Stimulated activated CD8-positive, alpha-beta memory T cell treated with anti-CD3 and anti-CD28 coated beads, Interleukin-2, amount 100 ng/mL, for 1 hour (primary cell): ENCODE results near the gene MTOR.

Source experiments
- DNase-seq, 2 donors: peaks; one replicate each; pipeline ENCODE4 v3.0.0-alpha.2; 2020; ENCODE audit warnings: low read depth in 2 of 2

The MTOR gene

GRCh38 chr1:11150326-11150725, 112.0 kb downstream of the MTOR start:
- DNase-seq, result no peak

GRCh38 chr1:11147197-11147770, 115.1 kb downstream of the MTOR start:
- DNase-seq, result no peak

- DNase-seq, result no peak
These were observed 116.6 kb downstream of the MTOR start for GRCh38 chr1:11145741-11146140.

- DNase-seq, result no peak
These were observed 117.6 kb downstream of the MTOR start for GRCh38 chr1:11144570-11145256.

GRCh38 chr1:11143907-11144306, 118.4 kb downstream of the MTOR start:
- no peak for DNase-seq

GRCh38 chr1:11143401-11143800, 119.0 kb downstream of the MTOR start:
- no peak for DNase-seq

- no peak for DNase-seq
These were observed 119.5 kb downstream of the MTOR start for GRCh38 chr1:11142618-11143391.

GRCh38 chr1:11138952-11139351, 123.4 kb downstream of the MTOR start:
- no peak for DNase-seq

GRCh38 chr1:11138029-11138428, 124.3 kb downstream of the MTOR start:
- no peak for DNase-seq

GRCh38 chr1:11134898-11135266, 127.5 kb downstream of the MTOR start:
- DNase-seq, result no peak

GRCh38 chr1:11134251-11134897, 128.0 kb downstream of the MTOR start:
- DNase-seq, result no peak

- no peak for DNase-seq
These were observed 129.6 kb downstream of the MTOR start for GRCh38 chr1:11132563-11133293.

GRCh38 chr1:11131816-11132215, 130.5 kb downstream of the MTOR start:
- no peak for DNase-seq

GRCh38 chr1:11130406-11130805, 131.9 kb downstream of the MTOR start:
- DNase-seq, result no peak

- no peak for DNase-seq
These were observed 132.5 kb downstream of the MTOR start for GRCh38 chr1:11129649-11130390.

- no peak for DNase-seq
These were observed 135.8 kb downstream of the MTOR start for GRCh38 chr1:11126569-11126968.

GRCh38 chr1:11125931-11126330, 136.4 kb downstream of the MTOR start:
- DNase-seq, result no peak

GRCh38 chr1:11124965-11125364, 137.4 kb downstream of the MTOR start:
- DNase-seq, result no peak

GRCh38 chr1:11116318-11116717, 146.0 kb downstream of the MTOR start:
- no peak for DNase-seq

- DNase-seq, result no peak
These were observed 147.4 kb downstream of the MTOR start for GRCh38 chr1:11114966-11115365.
